Epithelial cell of esophagus (primary cell): ENCODE measurements around the gene SP6.

Experiments
- DNase-seq: peaks from one replicate; pipeline ENCODE4 v3.0.0; 2010; ENCODE audit warnings: low read depth
- H3K4me3 ChIP-seq: 2 replicates; pipeline ENCODE4 v1.5.1; 2011; ENCODE audit warnings: mild to moderate bottlenecking, low read length, control low read depth
- CTCF ChIP-seq: IDR thresholded peaks from 2 replicates; pipeline ENCODE4 v1.5.1; 2011; ENCODE audit warnings: low read depth, mild to moderate bottlenecking, low read length, control low read depth, inconsistent platforms; ENCODE audit not compliant: insufficient read depth; ENCODE audit errors: missing control alignments

Gene SP6

GRCh38 chr17:47811709-47812108 lies 39.3 kb downstream of the SP6 start:
- H3K4me3 ChIP-seq, result no peak overlapping the region
- no peak for DNase-seq
- TF ChIP-seq CTCF, result no peak

- no peak for DNase-seq
- TF ChIP-seq CTCF, result no peak
- H3K4me3 ChIP-seq, result no peak overlapping the region
Measured at GRCh38 chr17:47810901-47811635, 39.9 kb downstream of the SP6 start.

- TF ChIP-seq CTCF, result no peak
- H3K4me3 ChIP-seq, result no peak overlapping the region
- DNase-seq, result peak; percentile 96
Measured at GRCh38 chr17:47810200-47810821, 40.7 kb downstream of the SP6 start.

- TF ChIP-seq CTCF, result no peak
- DNase-seq, result no peak
- H3K4me3 ChIP-seq, result no peak overlapping the region
Measured at GRCh38 chr17:47808830-47809480, 42.0 kb downstream of the SP6 start.

- DNase-seq, result no peak
- no peak for TF ChIP-seq CTCF
- H3K4me3 ChIP-seq, result no peak overlapping the region
Measured at GRCh38 chr17:47808036-47808829, 42.7 kb downstream of the SP6 start.

- TF ChIP-seq CTCF, result no peak
- DNase-seq, result no peak
- no peak overlapping the region for H3K4me3 ChIP-seq
Measured at GRCh38 chr17:47807421-47807820, 43.5 kb downstream of the SP6 start.
